HS-5 (cell line): ENCODE data around the gene SMARCD1.
A peak's percentile ranks its signal among the peaks of the same experiment; 100 is the strongest.

Experiments
- DNase-seq: peaks from one replicate; pipeline ENCODE4 v3.0.0-alpha.2; 2012; ENCODE audit warnings: low read depth

SMARCD1 gene

GRCh38 chr12:50104417-50105366 is 19.6 kb downstream of the SMARCD1 start:
- DNase-seq: no peak

GRCh38 chr12:50105913-50106450 is 20.8 kb downstream of the SMARCD1 start:
- no peak for DNase-seq

GRCh38 chr12:50106907-50107306 is 21.8 kb downstream of the SMARCD1 start:
- DNase-seq: no peak

- no peak for DNase-seq
These were observed 22.5 kb downstream of the SMARCD1 start for GRCh38 chr12:50107416-50108268.

GRCh38 chr12:50109319-50109718 is 24.2 kb downstream of the SMARCD1 start:
- no peak for DNase-seq

- no peak for DNase-seq
These were observed 25.1 kb downstream of the SMARCD1 start for GRCh38 chr12:50110127-50110761.

- DNase-seq: no peak
These were observed 25.7 kb downstream of the SMARCD1 start for GRCh38 chr12:50110762-50111351.

GRCh38 chr12:50111395-50111692 is 26.2 kb downstream of the SMARCD1 start:
- no peak for DNase-seq

GRCh38 chr12:50111693-50112455 is 26.7 kb downstream of the SMARCD1 start, which contains the start of gene COX14:
Gene COX14 (plus strand): TSS chr12:50112236. CDS start chr12:50120044, 7,808 bp downstream.
- peak; percentile 97 for DNase-seq

- no peak for DNase-seq
These were observed 27.5 kb downstream of the SMARCD1 start for GRCh38 chr12:50112456-50113218.

GRCh38 chr12:50117057-50117622 is 32.0 kb downstream of the SMARCD1 start:
- DNase-seq: no peak

- no peak for DNase-seq
These were observed 34.2 kb downstream of the SMARCD1 start for GRCh38 chr12:50119387-50119786.

- no peak for DNase-seq
These were observed 35.4 kb downstream of the SMARCD1 start for GRCh38 chr12:50120521-50120920.

- no peak for DNase-seq
These were observed 35.8 kb downstream of the SMARCD1 start for GRCh38 chr12:50120953-50121352.

GRCh38 chr12:50121641-50122040 is 36.5 kb downstream of the SMARCD1 start:
- no peak for DNase-seq

GRCh38 chr12:50123203-50123602 is 38.1 kb downstream of the SMARCD1 start:
- DNase-seq: no peak

- no peak for DNase-seq
These were observed 42.4 kb downstream of the SMARCD1 start for GRCh38 chr12:50127546-50127945.

GRCh38 chr12:50129290-50129689 is 44.1 kb downstream of the SMARCD1 start:
- no peak for DNase-seq

- DNase-seq: no peak
These were observed 47.5 kb downstream of the SMARCD1 start for GRCh38 chr12:50132505-50133135.
